ENCODE results near the gene ACBD4.

GRCh38 chr17:45168991-45169752, 33.7 kb downstream of the ACBD4 start:
- TF ChIP-seq MAZ (IDR thresholded peaks at IDR 0.05; ENCODE audit: borderline replicate concordance, low read depth, low read length) (no peak), RCOR1 (IDR thresholded peaks at IDR 0.05; ENCODE audit: insufficient replicate concordance, low read length) (no peak), ELK1 (IDR thresholded peaks at IDR 0.05; ENCODE audit: borderline replicate concordance, low read depth, low read length) (no peak), BHLHE40 (IDR thresholded peaks at IDR 0.05; ENCODE audit: low read depth, low read length) (no peak), RAD21 (IDR thresholded peaks at IDR 0.05; ENCODE audit: low read length) (no peak), POLR2A (IDR thresholded peaks at IDR 0.05; ENCODE audit: low read depth, low read length) (no peak), MAFK (IDR thresholded peaks at IDR 0.05; ENCODE audit: low read depth, low read length) (no peak), RFX5 (IDR thresholded peaks at IDR 0.05; ENCODE audit: low read depth, low read length) (no peak), USF2 (IDR thresholded peaks at IDR 0.05; ENCODE audit: low read depth, low read length) (no peak), CHD1 (IDR thresholded peaks at IDR 0.05; ENCODE audit: low read depth, low read length) (no peak), NFE2L2 (IDR thresholded peaks at IDR 0.05; ENCODE audit: low read depth, low read length) (no peak)
- TF ChIP-seq, protein P1, sequence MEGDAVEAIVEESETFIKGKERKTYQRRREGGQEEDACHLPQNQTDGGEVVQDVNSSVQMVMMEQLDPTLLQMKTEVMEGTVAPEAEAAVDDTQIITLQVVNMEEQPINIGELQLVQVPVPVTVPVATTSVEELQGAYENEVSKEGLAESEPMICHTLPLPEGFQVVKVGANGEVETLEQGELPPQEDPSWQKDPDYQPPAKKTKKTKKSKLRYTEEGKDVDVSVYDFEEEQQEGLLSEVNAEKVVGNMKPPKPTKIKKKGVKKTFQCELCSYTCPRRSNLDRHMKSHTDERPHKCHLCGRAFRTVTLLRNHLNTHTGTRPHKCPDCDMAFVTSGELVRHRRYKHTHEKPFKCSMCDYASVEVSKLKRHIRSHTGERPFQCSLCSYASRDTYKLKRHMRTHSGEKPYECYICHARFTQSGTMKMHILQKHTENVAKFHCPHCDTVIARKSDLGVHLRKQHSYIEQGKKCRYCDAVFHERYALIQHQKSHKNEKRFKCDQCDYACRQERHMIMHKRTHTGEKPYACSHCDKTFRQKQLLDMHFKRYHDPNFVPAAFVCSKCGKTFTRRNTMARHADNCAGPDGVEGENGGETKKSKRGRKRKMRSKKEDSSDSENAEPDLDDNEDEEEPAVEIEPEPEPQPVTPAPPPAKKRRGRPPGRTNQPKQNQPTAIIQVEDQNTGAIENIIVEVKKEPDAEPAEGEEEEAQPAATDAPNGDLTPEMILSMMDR (conservative IDR thresholded peaks at IDR 0.05; ENCODE audit: low read depth, low read length), result no peak

All from IMR-90 (cell line).